Measurements from ENCODE around the gene ARF5.
"Not testable (repeated sequence)": the region's sequence is repeated elsewhere in the genome, so short reads cannot be mapped to it uniquely, and the experiment has no call there.

Gene ARF5

GRCh38 chr7:127588019-127588696 is at the start of gene ARF5:
ARF5 (plus strand) TSS chr7:127588411; CDS start chr7:127588499, 88 bp downstream.
- DNase-seq (ENCODE audit: low spot score): peak; percentile 92

GRCh38 chr7:127539116-127539515 is 49.1 kb upstream of the ARF5 start:
- DNase-seq (ENCODE audit: low spot score): no peak

- DNase-seq (ENCODE audit: low spot score): not testable (repeated sequence)
Observed at GRCh38 chr7:127540461-127540860, 47.8 kb upstream of the ARF5 start.

GRCh38 chr7:127541548-127541947 is 46.7 kb upstream of the ARF5 start:
- DNase-seq (ENCODE audit: low spot score): no peak

GRCh38 chr7:127546313-127546712 is 41.9 kb upstream of the ARF5 start:
- no peak for DNase-seq (ENCODE audit: low spot score)

- no peak for DNase-seq (ENCODE audit: low spot score)
Observed at GRCh38 chr7:127550247-127550646, 38.0 kb upstream of the ARF5 start.

GRCh38 chr7:127551941-127552340 is 36.3 kb upstream of the ARF5 start:
- DNase-seq (ENCODE audit: low spot score): no peak

GRCh38 chr7:127556404-127556803 is 31.8 kb upstream of the ARF5 start:
- DNase-seq (ENCODE audit: low spot score): no peak

- DNase-seq (ENCODE audit: low spot score): no peak
Observed at GRCh38 chr7:127557803-127558202, 30.4 kb upstream of the ARF5 start.

GRCh38 chr7:127566242-127566641 is 22.0 kb upstream of the ARF5 start:
- no peak for DNase-seq (ENCODE audit: low spot score)

GRCh38 chr7:127568034-127568433 is 20.2 kb upstream of the ARF5 start:
- not testable (repeated sequence) for DNase-seq (ENCODE audit: low spot score)

- no peak for DNase-seq (ENCODE audit: low spot score)
Observed at GRCh38 chr7:127571741-127572505, 16.3 kb upstream of the ARF5 start.

GRCh38 chr7:127578036-127578684 is 10.1 kb upstream of the ARF5 start:
- no peak for DNase-seq (ENCODE audit: low spot score)

GRCh38 chr7:127578711-127579275 is 9.4 kb upstream of the ARF5 start:
- no peak for DNase-seq (ENCODE audit: low spot score)

- no peak for DNase-seq (ENCODE audit: low spot score)
Observed at GRCh38 chr7:127580612-127581011, 7.6 kb upstream of the ARF5 start.

- no peak for DNase-seq (ENCODE audit: low spot score)
Observed at GRCh38 chr7:127581716-127582115, 6.5 kb upstream of the ARF5 start.

GRCh38 chr7:127582361-127582760 is 5.8 kb upstream of the ARF5 start:
- no peak for DNase-seq (ENCODE audit: low spot score)

GRCh38 chr7:127584648-127585043 is 3.6 kb upstream of the ARF5 start:
- DNase-seq (ENCODE audit: low spot score): no peak

GRCh38 chr7:127585044-127585953 is 2.9 kb upstream of the ARF5 start, which contains the start of gene GCC1:
GCC1 (minus strand) TSS chr7:127585596; CDS start chr7:127585182, 414 bp downstream.
- peak; percentile 95 for DNase-seq (ENCODE audit: low spot score)

- no peak for DNase-seq (ENCODE audit: low spot score)
Observed at GRCh38 chr7:127586346-127586745, 1.9 kb upstream of the ARF5 start.

GRCh38 chr7:127587663-127588018 is 570 bp upstream of the ARF5 start:
- DNase-seq (ENCODE audit: low spot score): no peak

All from HuH-7 (cell line).